ENCODE results near the gene TNNI3K. TPM values are rescaled to one million over a fixed set of nuclear protein-coding genes. Genes with fewer than 3 reads are reported as not detected.

TNNI3K gene
- polyA plus RNA-seq, 1 donor from 2014 or later: 3.5 TPM

GRCh38 chr1:74357150-74357549 is 122.0 kb downstream of the TNNI3K start:
- no peaks in the 10 kb centered on the region for H3K27me3 ChIP-seq (ENCODE audit: insufficient read depth, low read depth, low read length)
- H3K79me2 ChIP-seq (replicated peaks; ENCODE audit: insufficient read depth, low read length): no peaks in the 10 kb centered on the region
- H4K20me1 ChIP-seq (ENCODE audit: insufficient read depth): no peaks in the 10 kb centered on the region
- no peak overlapping the region for H3K27ac ChIP-seq (ENCODE audit: low read length)
- H3K9me2 ChIP-seq (ENCODE audit: insufficient read depth, low read length): no peaks in the 10 kb centered on the region
- TF ChIP-seq EZH2 (IDR thresholded peaks at IDR 0.05; ENCODE audit: borderline replicate concordance, insufficient read depth, low read length, poor library complexity, severe bottlenecking): no peak
- no peak for TF ChIP-seq REST (IDR thresholded peaks at IDR 0.05; ENCODE audit: borderline replicate concordance)
- TF ChIP-seq SMC3 (conservative IDR thresholded peaks at IDR 0.05; ENCODE audit: poor library complexity): no peak
- no peak for TF ChIP-seq MXI1 (conservative IDR thresholded peaks at IDR 0.05; ENCODE audit: poor library complexity, severe bottlenecking)
- no peak for TF ChIP-seq RAD21 (conservative IDR thresholded peaks at IDR 0.05)
- no peak for TF ChIP-seq TAF1 (IDR thresholded peaks at IDR 0.05; ENCODE audit: low read depth)
- no peak for TF ChIP-seq EP300 (conservative IDR thresholded peaks at IDR 0.05; ENCODE audit: poor library complexity, severe bottlenecking)
- no peak for TF ChIP-seq CTCF (IDR thresholded peaks at IDR 0.05; ENCODE audit: poor library complexity, severe bottlenecking)
- TF ChIP-seq POLR2AphosphoS5 (IDR thresholded peaks at IDR 0.05): no peak
- H3K9ac ChIP-seq (ENCODE audit: low read length): no peak overlapping the region
- no peaks in the 10 kb centered on the region for H3K9me3 ChIP-seq (ENCODE audit: low read length)
- H3F3A ChIP-seq (ENCODE audit: insufficient read depth, low read length, poor library complexity, severe bottlenecking): no peaks in the 10 kb centered on the region
- no peak overlapping the region for H3K4me3 ChIP-seq (ENCODE audit: low read length)
- H2AFZ ChIP-seq (ENCODE audit: low read depth, low read length): no peak overlapping the region
- no peaks in the 10 kb centered on the region for H3K36me3 ChIP-seq (ENCODE audit: insufficient read depth, low read length)
- peak overlapping the region; percentile 20 for H3K4me2 ChIP-seq (ENCODE audit: low read length)

GRCh38 chr1:74357756-74358155 is 122.6 kb downstream of the TNNI3K start:
- Histone ChIP-seq H3K36me3 (ENCODE audit: insufficient read depth, low read length) (no peaks in the 10 kb centered on the region), H3K79me2 (replicated peaks; ENCODE audit: insufficient read depth, low read length) (no peaks in the 10 kb centered on the region), H2AFZ (ENCODE audit: low read depth, low read length) (peak overlapping the region; percentile 12), H3F3A (ENCODE audit: insufficient read depth, low read length, poor library complexity, severe bottlenecking) (no peaks in the 10 kb centered on the region), H3K4me2 (ENCODE audit: low read length) (peak overlapping the region; percentile 20), H3K4me3 (ENCODE audit: low read length) (peak overlapping the region; percentile 43), H3K27me3 (ENCODE audit: insufficient read depth, low read depth, low read length) (no peaks in the 10 kb centered on the region), H4K20me1 (ENCODE audit: insufficient read depth) (no peaks in the 10 kb centered on the region), H3K9ac (ENCODE audit: low read length) (no peak overlapping the region), H3K9me2 (ENCODE audit: insufficient read depth, low read length) (no peaks in the 10 kb centered on the region), H3K9me3 (ENCODE audit: low read length) (no peaks in the 10 kb centered on the region), H3K27ac (ENCODE audit: low read length) (no peak overlapping the region)
- TF ChIP-seq RAD21 (conservative IDR thresholded peaks at IDR 0.05) (no peak), TAF1 (IDR thresholded peaks at IDR 0.05; ENCODE audit: low read depth) (no peak), POLR2AphosphoS5 (IDR thresholded peaks at IDR 0.05) (no peak), REST (IDR thresholded peaks at IDR 0.05; ENCODE audit: borderline replicate concordance) (no peak)

Measured in neural cell (in vitro differentiated cells).